Fibroblast of skin of left quadriceps (primary cell): ENCODE data around the gene SLC7A5.
"Not testable (repeated sequence)": the region's sequence is repeated elsewhere in the genome, so short reads cannot be mapped to it uniquely, and the experiment has no call there.

ENCODE experiments used
- DNase-seq, 2 experiments: peaks; one replicate each; pipeline ENCODE4 v3.0.0-alpha.2; 2013; ENCODE audit warnings: low read depth in 2 of 2

Gene SLC7A5

DNA sequence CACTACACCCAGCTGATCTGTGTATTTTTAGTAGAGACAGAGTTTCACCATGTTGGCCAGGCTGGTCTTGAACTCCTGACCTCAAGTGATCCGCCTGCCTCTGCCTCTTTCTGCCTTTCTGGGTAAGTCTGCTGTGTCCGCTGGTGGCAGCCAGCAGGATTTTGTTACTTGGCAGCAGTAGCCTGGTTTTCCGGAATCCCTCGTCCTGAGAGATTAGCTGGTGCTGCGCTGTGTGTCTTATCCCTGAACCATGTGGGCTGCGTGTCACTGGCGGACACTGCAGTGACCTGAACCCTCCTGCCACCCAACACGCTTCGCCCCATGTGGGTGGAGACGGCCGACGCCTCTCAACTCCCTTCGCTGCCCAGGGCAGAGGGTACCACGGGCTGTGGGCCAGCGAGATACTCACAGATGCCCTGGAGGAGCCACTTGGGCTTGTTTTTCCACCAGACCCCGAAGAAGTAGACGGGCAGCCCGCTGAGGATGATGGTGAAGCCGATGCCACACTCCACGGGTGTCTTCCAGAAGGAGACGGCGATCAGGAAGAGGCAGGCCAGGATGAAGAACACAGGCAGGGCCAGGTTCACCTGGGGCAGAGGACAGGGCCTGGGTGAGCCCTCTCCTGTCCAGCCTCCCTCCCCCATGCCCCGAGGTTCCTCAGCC lies 35.2 kb downstream of the SLC7A5 start:
- no peak for DNase-seq

DNA sequence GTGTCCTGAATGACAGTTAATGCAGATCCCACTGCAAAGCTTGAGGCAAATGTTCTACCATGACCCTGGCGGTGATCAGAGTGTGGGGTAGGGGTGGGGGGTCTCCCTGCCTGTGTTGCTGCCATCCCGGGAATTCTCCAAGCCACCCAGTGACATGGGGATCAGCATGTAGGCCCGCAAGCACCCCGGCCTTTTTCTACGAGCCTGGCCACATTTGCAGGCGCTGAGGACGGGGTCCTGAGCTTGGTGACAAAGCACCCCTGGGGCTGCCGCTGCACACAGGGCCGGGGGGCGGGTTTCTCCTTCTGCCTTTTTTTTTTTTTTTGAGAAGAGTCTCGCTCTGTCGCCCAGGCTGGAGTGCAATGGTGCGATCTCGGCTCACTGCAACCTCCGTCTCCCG lies 35.8 kb downstream of the SLC7A5 start:
- no peak for DNase-seq

DNA sequence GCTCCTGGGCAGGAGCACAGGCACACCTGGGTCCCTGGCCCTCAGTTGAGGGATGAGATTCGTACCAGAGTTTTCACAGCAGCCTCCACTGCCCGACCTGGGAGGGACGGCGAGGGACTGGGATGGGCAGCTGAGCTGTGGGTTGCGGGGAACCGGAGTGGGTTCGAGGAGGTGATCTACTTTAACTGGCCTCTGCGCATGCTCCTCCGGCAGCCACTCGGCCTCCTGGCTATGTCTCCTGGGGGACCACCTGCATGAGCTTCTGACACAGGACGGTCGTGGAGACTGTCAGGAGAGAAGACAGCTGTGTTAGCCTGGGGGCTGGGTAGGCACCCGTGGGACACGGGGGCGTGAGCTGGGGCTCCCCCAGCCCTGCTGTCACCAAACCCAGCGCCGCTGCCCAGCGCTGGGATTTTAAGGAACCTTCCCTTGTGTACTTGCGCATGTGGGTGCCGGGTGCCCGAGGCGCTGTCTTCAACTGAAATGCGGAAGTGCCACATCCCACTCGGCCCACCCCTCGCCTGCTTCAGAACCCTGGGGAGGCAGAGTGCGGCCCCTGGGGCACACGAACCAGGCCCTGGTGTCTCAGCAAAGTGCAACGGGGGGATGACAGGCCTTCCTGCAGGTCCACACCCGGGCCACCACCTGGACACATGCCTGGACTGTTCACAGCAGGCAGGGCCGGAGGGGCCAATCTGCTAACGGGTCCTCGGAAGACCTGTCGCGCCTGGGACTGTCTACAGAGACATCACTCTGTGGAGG lies 36.4 kb downstream of the SLC7A5 start:
- no peak for DNase-seq

DNA sequence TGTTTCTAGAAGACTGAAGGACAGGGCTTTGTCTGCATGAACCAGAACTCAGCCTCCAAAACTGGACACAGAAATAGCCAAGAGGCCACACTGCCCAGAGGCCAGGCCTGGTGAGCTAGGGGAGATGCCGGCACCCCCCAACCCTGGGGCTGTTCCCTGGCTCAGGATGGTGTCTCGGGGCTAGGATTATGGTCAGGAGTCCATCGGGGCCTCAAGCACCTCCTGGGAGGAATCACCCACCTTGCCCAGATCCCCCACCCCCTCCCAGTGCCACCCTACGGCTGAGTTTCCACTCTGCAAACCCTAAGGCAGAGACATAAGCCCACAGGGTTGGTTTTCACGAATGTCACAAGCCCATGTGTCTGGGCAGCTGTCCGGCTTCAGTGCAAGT lies 37.2 kb downstream of the SLC7A5 start:
- no peak for DNase-seq

DNA sequence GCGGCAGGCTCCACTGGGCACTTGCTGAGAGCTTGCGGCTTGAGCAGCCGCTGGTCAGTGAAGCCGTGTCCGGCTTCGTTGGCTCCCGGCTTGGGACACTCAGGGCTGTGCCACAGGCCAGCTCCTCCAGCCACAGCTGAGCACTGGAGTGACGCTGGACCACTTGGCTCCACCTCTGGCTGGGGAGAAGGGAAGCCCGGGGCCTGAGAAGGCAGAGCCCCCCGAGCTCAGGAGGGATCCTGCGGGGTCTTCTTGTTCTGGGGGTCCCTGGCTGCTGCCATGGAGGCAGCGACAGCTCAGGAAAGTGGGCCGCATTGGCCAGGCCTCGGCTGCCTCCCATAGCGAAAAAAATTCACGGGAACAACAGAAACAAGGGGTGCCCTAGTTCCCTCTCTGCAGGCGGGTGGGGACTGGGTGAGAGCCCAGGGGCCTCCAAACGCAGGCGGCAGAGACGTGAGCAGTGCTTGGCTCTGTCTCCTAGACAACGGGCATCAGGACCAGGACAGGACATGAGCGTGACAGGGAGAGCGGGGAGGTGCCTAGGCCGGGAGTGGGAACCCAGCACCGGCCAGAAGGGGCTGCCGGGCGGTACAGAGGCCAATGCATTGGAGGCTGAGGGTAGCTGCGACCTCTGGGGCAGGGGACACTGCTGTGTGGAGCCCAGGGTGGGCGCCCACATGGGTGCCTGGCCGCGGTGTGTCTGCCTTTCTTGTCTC lies 37.7 kb downstream of the SLC7A5 start:
- DNase-seq, result no peak

DNA sequence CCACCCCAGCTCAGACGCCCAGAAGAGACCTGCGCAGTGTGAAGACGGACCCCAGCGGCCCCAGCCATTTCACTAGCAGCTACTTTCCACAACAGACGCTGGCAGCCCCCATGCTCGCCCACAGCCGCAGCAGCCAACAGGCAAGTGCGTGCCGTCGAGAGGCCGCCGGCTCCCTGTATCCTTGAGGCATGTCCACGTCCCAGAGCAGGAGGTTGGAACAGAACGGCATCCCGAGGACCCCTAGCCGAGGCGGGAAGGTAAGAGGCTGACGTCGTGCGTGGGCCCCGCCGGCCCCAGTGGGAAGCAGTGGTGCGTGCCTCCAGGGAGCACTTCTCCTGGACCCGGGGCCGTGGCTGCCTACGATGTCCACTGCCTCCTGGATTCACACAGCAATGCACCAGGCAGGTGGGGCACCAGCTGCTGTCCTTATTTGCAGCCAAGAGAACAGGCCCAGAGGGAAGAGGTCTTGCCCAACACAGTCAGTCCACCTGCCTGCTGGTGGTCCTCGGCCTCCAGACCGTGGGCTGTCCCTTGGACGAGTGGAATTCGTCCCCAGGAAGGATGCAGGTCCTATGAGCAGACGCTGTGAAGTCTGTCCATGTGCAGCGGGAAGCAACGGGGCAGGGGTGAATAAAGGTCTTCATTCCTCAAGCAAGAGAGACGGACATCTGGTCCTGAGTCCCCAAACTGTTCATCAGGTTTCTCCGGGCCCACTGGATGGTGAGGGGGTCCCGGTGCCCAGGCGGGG lies 38.5 kb downstream of the SLC7A5 start:
- no peak for DNase-seq

DNA sequence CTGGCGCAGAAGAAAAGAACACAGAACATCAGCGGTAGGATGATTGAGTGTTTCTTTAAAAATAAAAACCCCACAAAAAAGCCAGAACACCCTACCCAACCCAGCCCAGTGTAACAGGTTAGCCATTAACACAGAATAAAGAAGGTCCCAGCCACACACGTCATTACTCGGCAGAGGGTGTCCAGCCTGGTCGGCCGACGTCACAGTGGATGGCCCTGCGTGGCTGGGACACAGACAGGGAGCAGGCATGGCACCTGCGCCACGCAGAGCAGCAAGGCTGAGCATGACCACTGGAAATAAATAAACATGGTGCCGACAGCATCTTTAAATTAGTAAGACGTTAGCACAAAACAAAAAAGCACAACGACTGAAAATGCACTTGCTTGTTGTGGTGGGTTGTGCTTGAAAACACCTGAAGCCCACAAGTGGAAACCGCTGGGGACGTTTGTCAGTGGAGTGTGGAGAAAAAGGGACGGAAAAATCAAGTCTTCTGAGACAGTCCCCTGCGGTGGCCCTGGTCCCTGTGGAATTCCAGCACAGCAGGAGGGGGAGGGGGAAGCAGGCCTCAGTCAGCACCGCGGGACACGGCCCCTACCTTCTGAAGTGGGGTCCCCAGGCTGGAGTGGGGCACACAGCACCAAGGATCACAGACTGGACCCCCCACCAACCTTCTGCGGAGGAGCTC lies 39.2 kb downstream of the SLC7A5 start:
- DNase-seq, result no peak

DNA sequence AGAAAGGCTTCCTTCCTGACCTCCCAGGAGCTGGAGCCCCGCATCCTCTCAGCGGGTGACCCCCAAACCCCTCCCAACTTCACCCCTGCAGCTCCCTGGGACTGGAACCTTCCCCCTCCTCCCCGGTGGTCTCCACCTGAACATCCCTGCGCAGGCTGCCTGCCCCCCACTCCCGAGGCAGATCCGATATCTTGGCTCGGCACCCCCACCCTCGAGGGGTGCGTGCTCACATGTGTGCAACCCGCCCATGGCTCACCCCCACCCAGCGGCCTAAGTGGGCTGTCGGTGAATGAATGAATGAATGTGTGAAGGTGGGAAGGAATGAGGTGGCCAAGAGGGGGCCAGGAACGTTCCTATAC lies 39.7 kb downstream of the SLC7A5 start:
- no peak for DNase-seq

DNA sequence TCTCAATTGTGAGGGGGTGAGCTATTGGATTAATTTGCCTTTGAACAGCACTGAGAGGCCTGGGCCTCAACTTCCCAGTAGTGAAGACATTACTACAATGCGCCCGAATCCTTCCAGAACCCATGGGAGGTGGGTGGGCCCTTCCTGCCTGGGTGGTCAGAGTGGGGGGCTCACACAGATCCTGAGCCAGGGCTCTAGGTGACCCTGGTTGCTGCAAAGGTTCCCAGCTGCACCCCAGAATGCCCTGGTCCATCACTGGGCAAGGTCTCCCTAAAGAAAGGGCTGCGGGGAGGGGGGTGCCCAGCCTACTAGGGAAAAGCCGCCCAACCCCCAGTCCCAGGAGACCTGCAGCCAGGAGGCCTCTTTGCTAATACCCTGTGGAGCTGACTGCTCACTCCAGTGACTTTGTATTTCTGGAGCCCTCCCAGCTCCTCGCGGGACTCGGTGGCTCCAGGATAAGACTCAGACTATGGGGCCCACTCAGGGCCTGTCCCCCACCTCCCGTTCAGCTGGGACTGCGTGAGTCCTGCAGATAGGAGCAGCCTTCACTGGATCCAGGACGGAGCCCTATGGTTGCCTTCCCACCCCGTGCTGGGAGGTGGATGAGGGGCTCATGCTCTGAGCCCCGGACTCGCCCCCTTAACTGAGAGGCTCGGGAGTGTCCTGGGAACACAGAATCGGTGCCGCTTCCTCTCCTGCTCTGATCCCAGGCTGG lies 40.2 kb downstream of the SLC7A5 start:
- no peak for DNase-seq

DNA sequence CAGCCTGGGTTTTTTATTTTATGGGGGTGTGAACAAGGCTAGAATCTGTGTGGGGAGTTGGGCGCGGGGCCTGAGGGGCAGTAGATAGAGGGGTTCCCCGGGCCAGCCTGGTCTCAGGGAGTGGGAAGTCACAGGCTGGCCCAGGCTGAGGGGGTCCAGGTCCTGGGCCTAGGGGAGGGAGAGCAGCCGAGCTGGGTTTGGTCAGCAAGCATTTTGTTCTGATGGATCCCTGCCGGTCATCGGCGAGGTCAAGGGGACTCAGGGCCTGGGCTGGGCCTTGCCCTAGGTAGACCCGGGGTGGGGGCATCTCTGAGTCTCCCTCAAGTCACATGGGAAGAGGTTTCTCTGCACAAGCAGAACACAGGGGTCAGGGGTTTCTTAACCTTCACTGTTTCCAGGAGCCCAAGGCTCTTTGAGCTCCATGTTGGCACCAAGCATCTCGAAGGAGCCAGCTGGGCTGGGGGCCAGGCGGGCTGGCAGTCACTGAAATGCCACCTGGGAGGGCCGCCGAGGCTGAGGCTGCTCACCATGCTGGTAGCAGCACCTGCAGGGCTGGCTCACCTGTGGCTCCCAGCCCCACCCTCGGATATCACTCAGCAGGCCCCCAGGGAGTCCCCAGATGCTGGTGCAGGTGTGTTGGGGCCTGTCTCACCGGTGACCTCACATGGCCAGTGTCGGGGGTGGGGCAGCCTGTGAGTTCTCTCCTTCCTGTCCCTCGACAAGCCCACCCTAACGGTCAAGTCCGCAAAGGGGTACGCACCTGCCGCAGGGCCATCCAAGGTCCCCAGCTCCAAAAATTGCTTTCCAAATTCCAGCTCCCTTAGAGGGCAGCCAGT lies 41.0 kb downstream of the SLC7A5 start:
- no peak for DNase-seq

DNA sequence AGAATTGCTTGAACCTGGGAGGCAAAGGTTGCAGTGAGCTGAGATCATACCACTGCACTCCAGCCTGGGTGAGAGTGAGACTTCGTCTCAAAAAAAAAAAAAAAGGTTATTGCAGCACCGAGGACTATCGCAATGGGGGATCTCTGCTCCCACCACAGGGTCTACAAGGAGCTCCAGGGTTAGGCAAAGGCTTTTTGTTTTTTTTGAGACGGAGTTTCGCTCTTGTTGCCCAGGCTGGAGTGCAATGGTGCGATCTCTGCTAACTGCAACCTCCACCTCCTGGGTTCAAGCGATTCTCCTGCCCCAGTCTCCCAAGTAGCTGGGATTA lies 41.8 kb downstream of the SLC7A5 start:
- not testable (repeated sequence) for DNase-seq

DNA sequence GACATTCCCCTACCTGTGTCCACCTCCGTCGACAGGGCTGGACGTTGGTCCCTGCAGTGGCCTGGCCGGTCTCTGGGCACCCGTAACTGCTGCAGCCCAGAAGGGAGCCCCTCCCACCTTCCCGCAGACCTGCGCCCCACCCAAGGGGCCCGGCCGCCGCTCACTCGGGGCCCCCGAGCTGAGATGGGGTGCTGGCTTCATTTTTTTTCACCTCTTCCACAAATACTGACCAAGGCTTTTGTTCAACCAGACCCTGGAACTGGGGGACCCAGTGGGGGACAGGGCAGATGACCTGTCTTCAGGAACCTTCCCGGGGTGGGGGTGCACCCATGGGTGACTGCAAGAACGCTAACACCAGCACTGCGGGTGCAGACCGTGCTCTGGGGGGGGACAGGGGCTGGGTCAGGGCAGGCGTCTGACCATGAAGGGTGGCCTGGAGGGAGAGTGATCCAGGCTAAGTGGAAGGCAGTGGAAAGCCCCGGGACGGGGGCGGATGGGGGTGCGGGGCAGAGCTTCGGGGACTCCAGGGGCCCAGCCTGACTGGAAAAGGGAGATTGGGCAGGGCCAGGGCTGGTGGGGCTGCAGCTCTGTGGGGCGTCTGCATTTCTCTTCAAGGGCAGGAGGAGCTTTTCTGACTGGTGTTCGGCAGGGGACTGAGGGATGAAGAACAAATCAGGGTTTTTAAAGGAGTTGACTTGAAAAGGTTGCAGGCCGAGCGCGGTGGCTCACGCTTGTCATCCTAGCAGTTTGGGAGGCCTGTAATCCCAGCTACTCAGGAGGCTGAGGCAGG lies 42.3 kb downstream of the SLC7A5 start:
- no peak for DNase-seq

DNA sequence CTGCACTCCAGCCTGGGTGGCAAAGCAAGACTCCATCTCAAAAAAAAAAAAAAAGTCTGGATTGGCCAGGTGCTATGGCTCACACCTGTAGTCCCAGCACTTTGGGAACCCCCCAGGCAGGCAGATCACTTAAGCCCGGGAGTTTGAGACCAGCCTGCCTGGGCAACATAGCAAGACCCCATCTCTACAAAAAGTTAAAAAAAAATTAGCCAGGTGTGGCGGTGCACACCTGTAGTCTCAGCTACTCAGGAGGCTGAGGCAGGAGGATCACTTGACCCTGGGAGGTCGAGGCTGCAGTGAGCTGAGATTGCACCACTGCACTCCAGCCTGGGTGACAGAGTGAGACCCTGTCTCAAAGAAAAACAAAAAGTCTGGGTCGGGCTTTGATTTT lies 42.9 kb downstream of the SLC7A5 start:
- DNase-seq, result not testable (repeated sequence)

DNA sequence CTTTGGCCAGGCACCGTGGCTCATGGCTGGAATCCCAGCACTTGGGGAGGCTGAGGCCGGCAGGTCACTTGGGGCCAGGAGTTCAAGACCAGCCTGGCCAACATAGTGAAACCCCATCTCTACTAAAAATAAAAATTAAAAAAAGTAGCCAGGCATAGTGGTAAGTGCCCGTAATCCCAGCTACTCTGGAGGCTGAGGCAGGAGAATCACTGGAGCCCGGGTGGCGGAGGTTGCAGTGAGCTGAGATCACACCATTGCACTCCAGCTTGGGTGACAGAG lies 43.5 kb downstream of the SLC7A5 start:
- DNase-seq, result not testable (repeated sequence)

DNA sequence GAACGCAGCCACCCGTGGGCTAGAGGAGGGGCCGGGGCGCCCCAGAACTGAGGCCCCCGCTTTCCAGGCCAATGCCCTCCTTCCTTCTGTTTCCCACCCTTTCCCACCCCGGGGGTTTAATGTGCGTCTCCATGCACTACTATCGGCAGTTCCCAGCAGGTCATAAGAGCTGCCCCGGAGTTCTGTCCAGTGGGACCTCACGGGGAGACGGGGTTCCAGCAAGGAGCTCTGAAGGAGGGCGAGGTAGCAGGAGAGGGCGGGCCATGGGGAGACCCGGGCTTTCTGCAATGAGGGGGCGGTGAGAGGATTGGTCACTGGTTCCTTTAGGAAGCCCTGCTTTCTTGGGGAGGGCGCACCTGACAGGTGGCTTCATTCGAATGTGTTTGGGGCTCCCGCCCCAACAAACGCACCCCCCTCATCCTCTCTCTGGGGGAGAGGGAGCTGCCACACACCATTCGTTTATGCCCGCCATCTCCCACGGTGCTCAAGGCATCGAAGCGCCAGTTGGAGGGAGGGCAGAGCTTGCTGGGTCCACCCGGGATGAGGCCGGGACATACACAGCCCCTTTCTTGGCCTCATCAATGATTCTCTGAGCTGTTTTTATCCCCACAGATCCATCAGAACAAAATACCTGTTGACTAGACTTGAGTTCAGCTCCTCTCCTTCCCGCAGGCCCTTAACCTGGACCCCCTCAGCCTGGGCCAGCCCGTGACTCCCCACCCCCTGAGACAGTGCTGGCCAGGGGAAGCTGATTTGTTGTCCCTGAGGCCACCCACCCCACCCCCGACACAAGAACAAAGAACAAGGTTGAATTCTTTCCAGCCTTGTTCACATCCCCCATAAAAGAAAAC lies 44.1 kb downstream of the SLC7A5 start:
- DNase-seq, result no peak

DNA sequence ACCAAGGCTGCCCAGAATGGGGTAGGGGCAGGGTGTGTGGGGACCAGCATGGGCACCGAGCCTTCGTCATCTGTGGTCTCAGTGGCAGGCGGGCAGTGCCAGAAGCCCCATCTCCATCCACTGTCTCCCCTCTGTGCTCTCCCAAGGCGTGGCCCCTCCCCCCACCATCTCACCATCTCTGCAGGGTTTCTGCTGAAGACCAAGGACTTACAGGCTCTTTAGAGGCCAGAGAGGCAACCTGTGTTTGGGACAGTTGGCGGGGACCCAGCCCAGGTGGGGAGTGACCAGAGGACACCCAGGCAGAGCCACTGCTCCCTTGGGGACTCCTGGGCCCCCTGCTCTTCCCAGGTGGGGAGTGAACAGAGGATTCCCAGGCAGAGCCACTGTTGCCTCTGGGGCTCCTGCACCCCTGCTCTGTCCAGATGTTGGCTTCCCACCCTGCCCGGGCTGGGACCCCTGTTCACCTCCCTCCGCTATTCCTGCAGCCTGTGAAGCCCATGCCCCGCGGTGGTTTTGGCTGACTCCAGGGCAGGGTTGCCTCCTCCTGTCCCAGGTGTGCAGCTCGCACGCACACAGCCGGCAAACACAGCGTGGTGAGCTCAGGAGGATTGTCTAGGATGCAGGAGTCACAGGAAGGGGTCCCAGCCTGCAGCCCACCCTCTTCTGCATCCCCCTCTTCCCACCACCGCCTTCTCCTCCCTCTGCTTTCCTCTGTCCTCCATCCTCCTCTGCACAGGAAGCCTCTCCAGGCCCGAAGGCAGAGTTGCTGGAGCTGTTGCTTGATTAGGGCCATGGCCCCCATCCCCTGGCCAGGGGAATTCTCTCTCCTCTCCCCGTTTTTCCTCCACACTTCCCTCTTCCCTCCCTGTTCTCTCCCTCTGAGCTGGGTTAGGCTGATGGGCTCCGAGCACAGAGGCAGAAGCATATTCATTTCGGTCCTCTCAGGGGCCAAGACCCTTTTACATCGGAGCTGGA lies 45.0 kb downstream of the SLC7A5 start:
- DNase-seq, result no peak

DNA sequence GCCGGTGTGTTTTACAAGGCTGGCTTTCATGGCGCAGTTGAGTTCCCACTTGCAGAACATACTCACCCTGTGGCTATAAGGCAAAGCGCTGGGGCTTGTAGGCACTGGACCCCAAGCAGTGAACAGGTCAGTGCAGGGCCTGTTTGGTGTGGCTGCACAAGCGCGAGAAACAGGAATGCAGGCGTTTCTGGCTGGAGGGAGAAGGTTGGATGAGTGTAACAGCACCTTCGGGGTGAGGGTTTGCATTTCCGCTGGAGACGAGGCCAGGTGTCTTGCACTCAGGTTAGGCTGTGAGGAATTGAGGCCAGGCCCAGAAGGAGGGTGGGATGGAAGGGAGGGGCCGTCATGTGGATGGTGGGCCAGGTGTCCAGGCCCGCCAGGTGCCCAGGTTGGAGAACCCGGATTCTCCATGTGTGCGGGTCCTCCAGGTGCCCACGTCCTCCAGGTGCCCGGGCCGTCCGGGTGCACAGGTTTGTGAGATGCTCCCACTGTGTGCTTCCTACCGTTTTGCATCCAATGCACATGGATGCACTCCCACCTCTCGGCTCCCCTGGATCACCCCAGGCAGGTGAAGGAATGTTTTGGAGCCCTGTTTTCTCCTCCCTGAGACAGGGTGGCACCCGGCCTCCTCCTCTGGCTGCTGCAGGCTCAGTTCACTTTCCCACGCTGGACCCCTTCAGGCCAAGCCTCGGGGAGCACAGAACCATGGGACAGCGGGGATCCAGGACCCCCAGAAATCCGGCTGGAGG lies 46.0 kb downstream of the SLC7A5 start:
- no peak for DNase-seq
